Measurements from ENCODE around the gene CATSPERD.

DNA sequence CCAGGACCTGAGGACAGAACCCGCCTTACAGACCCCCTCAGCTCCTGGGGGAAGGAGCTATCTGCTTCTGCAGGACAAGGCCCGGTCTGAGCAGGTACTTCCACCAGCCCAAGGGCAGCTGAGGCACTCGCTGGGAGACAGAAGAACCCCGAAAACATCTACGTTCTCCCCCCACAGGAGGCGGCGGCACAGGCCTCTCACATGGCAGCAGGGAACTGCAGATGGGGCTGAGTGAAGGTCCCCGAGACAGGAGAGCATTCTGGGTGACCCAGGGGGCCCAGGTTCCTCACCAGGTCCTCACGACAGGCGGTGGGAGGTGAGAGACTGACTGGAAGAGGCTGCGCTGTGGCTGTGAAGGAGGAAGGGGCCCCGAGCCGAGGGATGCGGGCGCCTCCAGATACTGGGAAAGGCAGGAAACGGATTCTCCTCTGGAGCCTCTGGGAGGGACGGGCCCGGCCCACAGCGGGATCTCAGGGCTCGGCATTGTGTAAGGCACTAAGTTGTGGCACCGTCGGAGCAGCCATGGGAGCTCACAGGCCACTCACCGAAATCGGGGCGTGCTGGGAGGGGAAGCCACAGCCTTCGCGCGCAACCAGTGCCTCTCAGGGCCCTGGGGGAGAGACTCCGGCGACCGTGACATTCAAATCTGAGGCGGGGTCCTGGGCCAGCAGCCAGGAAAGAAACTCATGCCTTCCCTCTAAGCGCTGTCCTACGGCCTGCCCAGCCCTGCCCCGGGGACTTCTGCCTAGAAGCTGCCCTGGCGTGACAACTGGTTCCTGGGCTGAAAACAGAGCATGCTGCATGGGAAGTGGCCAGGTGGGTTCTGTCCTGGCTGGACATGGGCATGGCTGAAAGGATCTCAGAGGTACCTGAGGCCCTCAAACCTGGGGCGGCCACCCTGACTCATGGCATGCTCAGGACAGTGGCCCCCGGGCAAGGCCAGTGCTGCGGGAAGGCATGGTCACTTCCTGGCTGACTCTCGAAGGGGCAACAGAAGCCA is 16.3 kb upstream of the CATSPERD start:
- TF ChIP-seq, protein P1, sequence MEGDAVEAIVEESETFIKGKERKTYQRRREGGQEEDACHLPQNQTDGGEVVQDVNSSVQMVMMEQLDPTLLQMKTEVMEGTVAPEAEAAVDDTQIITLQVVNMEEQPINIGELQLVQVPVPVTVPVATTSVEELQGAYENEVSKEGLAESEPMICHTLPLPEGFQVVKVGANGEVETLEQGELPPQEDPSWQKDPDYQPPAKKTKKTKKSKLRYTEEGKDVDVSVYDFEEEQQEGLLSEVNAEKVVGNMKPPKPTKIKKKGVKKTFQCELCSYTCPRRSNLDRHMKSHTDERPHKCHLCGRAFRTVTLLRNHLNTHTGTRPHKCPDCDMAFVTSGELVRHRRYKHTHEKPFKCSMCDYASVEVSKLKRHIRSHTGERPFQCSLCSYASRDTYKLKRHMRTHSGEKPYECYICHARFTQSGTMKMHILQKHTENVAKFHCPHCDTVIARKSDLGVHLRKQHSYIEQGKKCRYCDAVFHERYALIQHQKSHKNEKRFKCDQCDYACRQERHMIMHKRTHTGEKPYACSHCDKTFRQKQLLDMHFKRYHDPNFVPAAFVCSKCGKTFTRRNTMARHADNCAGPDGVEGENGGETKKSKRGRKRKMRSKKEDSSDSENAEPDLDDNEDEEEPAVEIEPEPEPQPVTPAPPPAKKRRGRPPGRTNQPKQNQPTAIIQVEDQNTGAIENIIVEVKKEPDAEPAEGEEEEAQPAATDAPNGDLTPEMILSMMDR (IDR thresholded peaks at IDR 0.05; ENCODE audit: low read depth, low read length, missing input control) = no peak
- TF ChIP-seq, protein P2, sequence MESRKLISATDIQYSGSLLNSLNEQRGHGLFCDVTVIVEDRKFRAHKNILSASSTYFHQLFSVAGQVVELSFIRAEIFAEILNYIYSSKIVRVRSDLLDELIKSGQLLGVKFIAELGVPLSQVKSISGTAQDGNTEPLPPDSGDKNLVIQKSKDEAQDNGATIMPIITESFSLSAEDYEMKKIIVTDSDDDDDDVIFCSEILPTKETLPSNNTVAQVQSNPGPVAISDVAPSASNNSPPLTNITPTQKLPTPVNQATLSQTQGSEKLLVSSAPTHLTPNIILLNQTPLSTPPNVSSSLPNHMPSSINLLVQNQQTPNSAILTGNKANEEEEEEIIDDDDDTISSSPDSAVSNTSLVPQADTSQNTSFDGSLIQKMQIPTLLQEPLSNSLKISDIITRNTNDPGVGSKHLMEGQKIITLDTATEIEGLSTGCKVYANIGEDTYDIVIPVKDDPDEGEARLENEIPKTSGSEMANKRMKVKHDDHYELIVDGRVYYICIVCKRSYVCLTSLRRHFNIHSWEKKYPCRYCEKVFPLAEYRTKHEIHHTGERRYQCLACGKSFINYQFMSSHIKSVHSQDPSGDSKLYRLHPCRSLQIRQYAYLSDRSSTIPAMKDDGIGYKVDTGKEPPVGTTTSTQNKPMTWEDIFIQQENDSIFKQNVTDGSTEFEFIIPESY (IDR thresholded peaks at IDR 0.05) = no peak
- TF ChIP-seq GABPA (IDR thresholded peaks at IDR 0.05 in 1 of 2, conservative IDR thresholded peaks at IDR 0.05 in 1 of 2) = no peak

Measured in liver (tissue), 3 donors.